Keratinocyte (primary cell): ENCODE results near the gene ARHGAP24. TPM values are rescaled to one million over a fixed set of nuclear protein-coding genes. Genes with fewer than 3 reads are reported as not detected.

Source experiments
- DNase-seq: peaks from one replicate; pipeline ENCODE4 v3.0.0-alpha.2; 2011; ENCODE audit warnings: low read depth, missing footprints, low spot score
- FAIRE-seq: peaks from 2 replicates; lab custom pipeline; 2011; peaks lifted over from hg19 to GRCh38; lab: Jason Lieb, UNC
- H2AFZ ChIP-seq: 2 replicates; pipeline ENCODE4 v1.6.0; 2012; ENCODE audit warnings: low read length, control low read depth, inconsistent platforms; ENCODE audit not compliant: control insufficient read depth
- H3K27ac ChIP-seq: 2 replicates; pipeline ENCODE4 v1.5.1; 2011; ENCODE audit warnings: low read length; ENCODE audit not compliant: control insufficient read depth, insufficient read depth
- H3K27me3 ChIP-seq: 3 replicates; pipeline ENCODE4 v1.6.0; 2011; ENCODE audit warnings: low read length; ENCODE audit not compliant: control insufficient read depth, insufficient read depth; ENCODE audit errors: extremely low read depth
- H3K36me3 ChIP-seq, 2 experiments: 2 replicates in 1 of 2; 3 replicates in 1 of 2; pipeline ENCODE4 v1.5.1; 2011; ENCODE audit warnings: low read length in 2 of 2, mild to moderate bottlenecking in 1 of 2; ENCODE audit not compliant: control insufficient read depth in 2 of 2, insufficient read depth in 2 of 2; ENCODE audit errors: extremely low read depth in 1 of 2
- H3K4me1 ChIP-seq: 3 replicates; pipeline ENCODE4 v1.5.1; 2011; ENCODE audit warnings: low read length; ENCODE audit not compliant: control insufficient read depth, insufficient read depth; ENCODE audit errors: extremely low read depth
- H3K4me2 ChIP-seq: 3 replicates; pipeline ENCODE4 v1.6.0; 2011; ENCODE audit warnings: low read depth, low read length; ENCODE audit not compliant: control insufficient read depth, insufficient read depth; ENCODE audit errors: extremely low read depth
- H3K4me3 ChIP-seq, 3 experiments: fragments of 200-600 bp in 1 of 3; sonication (generic) in 1 of 3; 2 replicates in 2 of 3; 3 replicates in 1 of 3; pipeline ENCODE4 v1.5.1; 2011 to 2016; ENCODE audit warnings: low read length in 3 of 3, mild to moderate bottlenecking in 3 of 3, control low read depth in 2 of 3, inconsistent platforms in 1 of 3, low read depth in 1 of 3, mixed read lengths in 1 of 3, mixed run types in 1 of 3, moderate library complexity in 1 of 3; ENCODE audit not compliant: control insufficient read depth in 2 of 3, insufficient read depth in 2 of 3; ENCODE audit errors: extremely low read depth in 1 of 3
- H3K79me2 ChIP-seq: 2 replicates; pipeline ENCODE4 v1.6.0; 2012; ENCODE audit warnings: low read length; ENCODE audit not compliant: control insufficient read depth, insufficient read depth
- H3K9ac ChIP-seq: 3 replicates; pipeline ENCODE4 v1.6.0; 2011; ENCODE audit warnings: low read length; ENCODE audit not compliant: control insufficient read depth, insufficient read depth; ENCODE audit errors: extremely low read depth
- H3K9me1 ChIP-seq: 3 replicates; pipeline ENCODE4 v1.6.0; 2011; ENCODE audit warnings: low read length; ENCODE audit not compliant: control insufficient read depth, insufficient read depth; ENCODE audit errors: extremely low read depth
- H3K9me3 ChIP-seq: 2 replicates; pipeline ENCODE4 v1.5.1; 2012; ENCODE audit warnings: low read depth, low read length; ENCODE audit not compliant: control insufficient read depth
- H4K20me1 ChIP-seq: 3 replicates; pipeline ENCODE4 v1.6.0; 2011; ENCODE audit warnings: low read length; ENCODE audit not compliant: control insufficient read depth, insufficient read depth; ENCODE audit errors: extremely low read depth
- CTCF ChIP-seq, 3 experiments: IDR thresholded peaks in 1 of 3; conservative IDR thresholded peaks in 1 of 3; optimal IDR thresholded peaks in 1 of 3; 2 replicates in 2 of 3; 3 replicates in 1 of 3; pipeline versions ENCODE3 to v1.5.1; 2011; ENCODE audit warnings: low read length in 3 of 3, mild to moderate bottlenecking in 3 of 3, moderate library complexity in 2 of 3, control low read depth in 1 of 3, inconsistent platforms in 1 of 3; ENCODE audit not compliant: insufficient read depth in 2 of 3; ENCODE audit errors: extremely low read depth in 1 of 3
- EZH2 ChIP-seq: IDR thresholded peaks from one replicate; pipeline ENCODE4 v1.6.1; 2012; ENCODE audit warnings: inconsistent platforms, mild to moderate bottlenecking, low read length, moderate library complexity
- dilution Hi-C: fragments of 300-500 bp; cut with MboI; formaldehyde crosslinking; loops from one replicate; pipeline ENCODE4 v1.7.0; 2020; ENCODE audit warnings: low sequenced_read_pairs; ENCODE audit not compliant: extremely low pct_ligation_motif_present
- polyA plus RNA-seq, 5 experiments: library from polyadenylated mRNA; depleted of rRNA in 3 of 5; stranded (reverse) in 3 of 5; stranded (forward) in 1 of 5; unstranded in 1 of 5; fragments of >200 nt; gene quantifications; 1 replicate in 1 of 5; 2 replicates in 3 of 5; 3 replicates in 1 of 5; pipeline versions ENCODE4 v1.2.1 to v1.2.3, GENCODE V29; 2011 to 2012; ENCODE audit warnings: missing spikeins in 2 of 5, low read depth in 1 of 5, low replicate concordance in 1 of 5

Gene ARHGAP24
- polyA plus RNA-seq, 1 donor (not counting 4 experiments of a cell fraction or from before 2014, with no cell fraction given), result 0.87 TPM

- Histone ChIP-seq H3K4me1 (no peaks in the 10 kb centered on the region), H3K4me2 (no peak overlapping the region), H2AFZ (no peak overlapping the region), H3K9ac (no peak overlapping the region), H3K9me1 (no peaks in the 10 kb centered on the region), H3K36me3 (no peaks in the 10 kb centered on the region), H3K79me2 (no peaks in the 10 kb centered on the region), H3K4me3 (no peak overlapping the region), H3K27ac (no peak overlapping the region), H3K27me3 (no peaks in the 10 kb centered on the region), H3K9me3 (no peaks in the 10 kb centered on the region), H4K20me1 (no peaks in the 10 kb centered on the region)
- DNase-seq, result no peak
- no peak for TF ChIP-seq CTCF (optimal IDR thresholded peaks at IDR 0.05 in 1 of 3, IDR thresholded peaks at IDR 0.05 in 1 of 3, conservative IDR thresholded peaks at IDR 0.05 in 1 of 3; ENCODE audit: extremely low read depth in 1 of 3, insufficient read depth in 2 of 3, low read length in 3 of 3)
- TF ChIP-seq EZH2, result no peak
- no peak for FAIRE-seq
- dilution Hi-C loops, result no loop called here
These were observed 201.1 kb downstream of the ARHGAP24 start for GRCh38 chr4:85676050-85676425.

GRCh38 chr4:85676850-85677590, 202.1 kb downstream of the ARHGAP24 start:
- no peaks in the 10 kb centered on the region for H3K9me1 ChIP-seq
- H3K27me3 ChIP-seq, result no peaks in the 10 kb centered on the region
- no peak overlapping the region for H3K4me3 ChIP-seq
- H3K4me2 ChIP-seq, result no peak overlapping the region
- TF ChIP-seq EZH2, result no peak
- no peak for TF ChIP-seq CTCF (optimal IDR thresholded peaks at IDR 0.05 in 1 of 3, IDR thresholded peaks at IDR 0.05 in 1 of 3, conservative IDR thresholded peaks at IDR 0.05 in 1 of 3; ENCODE audit: extremely low read depth in 1 of 3, insufficient read depth in 2 of 3, low read length in 3 of 3)
- dilution Hi-C loops, result no loop called here
- H3K36me3 ChIP-seq, result no peaks in the 10 kb centered on the region
- FAIRE-seq (no peak), DNase-seq (no peak)
- H3K27ac ChIP-seq, result no peak overlapping the region
- no peaks in the 10 kb centered on the region for H3K4me1 ChIP-seq
- no peak overlapping the region for H2AFZ ChIP-seq
- H3K9me3 ChIP-seq, result no peaks in the 10 kb centered on the region
- H3K9ac ChIP-seq, result no peak overlapping the region
- H4K20me1 ChIP-seq, result no peaks in the 10 kb centered on the region
- no peaks in the 10 kb centered on the region for H3K79me2 ChIP-seq
